GM10248 (cell line): Measurements from ENCODE around the gene CCT6B.

Experiments
- CTCF ChIA-PET: fragments of 300-600 bp; sonication (Branson Sonifier 250); formaldehyde crosslinking; extraction: SDS; loops from one replicate; lab custom pipeline; 2021; ENCODE audit warnings: antibody characterized with exemption; lab: Yijun Ruan, JAX
- POLR2A ChIA-PET: fragments of 350-650 bp; sonication (Branson Sonifier 250); formaldehyde crosslinking; extraction: SDS; loops from one replicate; lab custom pipeline; 2020; ENCODE audit warnings: antibody characterized with exemption; lab: Yijun Ruan, JAX
- DNase-seq: peaks from one replicate; pipeline ENCODE4 v3.0.0; 2012; ENCODE audit errors: extremely low spot score
- CTCF ChIP-seq: IDR thresholded peaks from 2 replicates; pipeline ENCODE4 v1.5.1; 2012; ENCODE audit warnings: mild to moderate bottlenecking, low read depth; ENCODE audit errors: extremely low read depth, missing control alignments, control extremely low read depth

The CCT6B gene

GRCh38 chr17:34991606-34992005 lies 30.3 kb upstream of the CCT6B start:
- TF ChIP-seq CTCF = no peak
- POLR2A ChIA-PET = interaction anchor here (0.6 to 1.7 kb wide), 3 partner anchors 11 to 28 kb away, joined by 3 to 6 read pairs (median 5); partner anchors contain the start of gene LIG3
- DNase-seq = no peak
- CTCF ChIA-PET = interaction anchor here (1.2 to 13.0 kb wide), 8 partner anchors 9 to 135 kb away, joined by 3 to 155 read pairs (median 7); partner anchors contain the start of genes FNDC8 and RAD51D

- TF ChIP-seq CTCF = no peak
- ChIA-PET CTCF (interaction anchor here (1.0 to 13.0 kb wide), 9 partner anchors 9 to 135 kb away, joined by 3 to 155 read pairs (median 4); partner anchors contain the start of genes FNDC8 and RAD51D), POLR2A (interaction anchor here (0.6 to 1.7 kb wide), 3 partner anchors 10 to 27 kb away, joined by 3 to 6 read pairs (median 5); partner anchors contain the start of gene LIG3)
- DNase-seq = no peak
Measured at GRCh38 chr17:34990921-34991365, 29.7 kb upstream of the CCT6B start.

GRCh38 chr17:34989473-34989872 lies 28.2 kb upstream of the CCT6B start:
- ChIA-PET CTCF (interaction anchor here (1.6 to 3.6 kb wide), 3 partner anchors 8 to 130 kb away, joined by 4 to 15 read pairs (median 7); partner anchors contain the start of gene RAD51D), POLR2A (no interaction called here)
- no peak for TF ChIP-seq CTCF
- no peak for DNase-seq

- DNase-seq = no peak
- ChIA-PET CTCF (interaction anchor here (1.7 to 3.6 kb wide), 2 partner anchors 9 to 131 kb away, joined by 7 to 15 read pairs; partner anchors contain the start of gene RAD51D), POLR2A (interaction anchor here (0.7 kb wide), 1 partner anchor 46 kb away, joined by 4 read pairs; no protein-coding TSS in a partner anchor)
- TF ChIP-seq CTCF = no peak
Measured at GRCh38 chr17:34988644-34989043, 27.4 kb upstream of the CCT6B start.

GRCh38 chr17:34987232-34987631 lies 26.0 kb upstream of the CCT6B start:
- ChIA-PET CTCF (interaction anchor here (3.6 kb wide), 1 partner anchor 11 kb away, joined by 15 read pairs; no protein-coding TSS in a partner anchor), POLR2A (no interaction called here)
- TF ChIP-seq CTCF = no peak
- DNase-seq = no peak

GRCh38 chr17:34981538-34982241 lies 20.4 kb upstream of the CCT6B start:
- CTCF ChIA-PET = interaction anchor here (0.8 to 7.4 kb wide), 11 partner anchors 9 to 439 kb away, joined by 3 to 45 read pairs (median 4); no protein-coding TSS in a partner anchor
- TF ChIP-seq CTCF = no peak

More at GRCh38 chr17:34981538-34982241, 20.4 kb upstream of the CCT6B start:
- DNase-seq = no peak
- POLR2A ChIA-PET = interaction anchor here (1.0 to 1.6 kb wide), 2 partner anchors 9 to 15 kb away, joined by 4 to 6 read pairs; no protein-coding TSS in a partner anchor
